ENCODE measurements around the gene COL5A1. TPM values are rescaled to one million over a fixed set of nuclear protein-coding genes. Genes with fewer than 3 reads are reported as not detected.

COL5A1 gene
- total RNA-seq, 1 donor, result 188 TPM

- no peak overlapping the region for H3K4me3 ChIP-seq (ENCODE audit: low read depth, low read length)
- no peak for TF ChIP-seq CTCF (IDR thresholded peaks at IDR 0.05; ENCODE audit: insufficient read depth, low read length)
- DNase-seq (ENCODE audit: low read depth), result no peak
Observed at GRCh38 chr9:134744385-134745295, 103.0 kb downstream of the COL5A1 start.

GRCh38 chr9:134747951-134748489 lies 106.4 kb downstream of the COL5A1 start:
- no peak overlapping the region for H3K4me3 ChIP-seq (ENCODE audit: low read depth, low read length)
- no peak for TF ChIP-seq CTCF (IDR thresholded peaks at IDR 0.05; ENCODE audit: insufficient read depth, low read length)
- no peak for DNase-seq (ENCODE audit: low read depth)

- no peak overlapping the region for H3K4me3 ChIP-seq (ENCODE audit: low read depth, low read length)
- DNase-seq (ENCODE audit: low read depth), result no peak
- TF ChIP-seq CTCF (IDR thresholded peaks at IDR 0.05; ENCODE audit: insufficient read depth, low read length), result no peak
Observed at GRCh38 chr9:134748591-134748990, 107.0 kb downstream of the COL5A1 start.

GRCh38 chr9:134750450-134751155 lies 109.0 kb downstream of the COL5A1 start:
- no peak for DNase-seq (ENCODE audit: low read depth)
- no peak overlapping the region for H3K4me3 ChIP-seq (ENCODE audit: low read depth, low read length)
- TF ChIP-seq CTCF (IDR thresholded peaks at IDR 0.05; ENCODE audit: insufficient read depth, low read length), result no peak

- no peak for DNase-seq (ENCODE audit: low read depth)
- TF ChIP-seq CTCF (IDR thresholded peaks at IDR 0.05; ENCODE audit: insufficient read depth, low read length), result no peak
- no peak overlapping the region for H3K4me3 ChIP-seq (ENCODE audit: low read depth, low read length)
Observed at GRCh38 chr9:134751622-134752021, 110.0 kb downstream of the COL5A1 start.

GRCh38 chr9:134752471-134753168 lies 111.0 kb downstream of the COL5A1 start:
- DNase-seq (ENCODE audit: low read depth), result no peak
- no peak for TF ChIP-seq CTCF (IDR thresholded peaks at IDR 0.05; ENCODE audit: insufficient read depth, low read length)
- no peak overlapping the region for H3K4me3 ChIP-seq (ENCODE audit: low read depth, low read length)
